Left ventricle myocardium inferior (tissue), 1 donor: Measurements from ENCODE around the gene PCDHA1. TPM values are rescaled to one million over a fixed set of nuclear protein-coding genes. Genes with fewer than 3 reads are reported as not detected.
A peak's percentile ranks its signal among the peaks of the same experiment; 100 is the strongest.
"Not testable (repeated sequence)": the region's sequence is repeated elsewhere in the genome, so short reads cannot be mapped to it uniquely, and the experiment has no call there.

Source experiments
- DNase-seq: peaks from one replicate; pipeline ENCODE4 v3.0.0-alpha.2; 2020
- H3K27ac ChIP-seq: fragments of 200-600 bp; replicated peaks from 2 replicates; pipeline ENCODE4 v1.8.0; 2021
- H3K27me3 ChIP-seq: fragments of 200-600 bp; 2 replicates; pipeline ENCODE4 v1.8.0; 2021; ENCODE audit warnings: low read depth
- H3K36me3 ChIP-seq: fragments of 200-600 bp; 2 replicates; pipeline ENCODE4 v1.8.0; 2021
- H3K4me1 ChIP-seq: fragments of 200-600 bp; 2 replicates; pipeline ENCODE4 v1.8.0; 2021
- H3K4me3 ChIP-seq: fragments of 200-600 bp; 2 replicates; pipeline ENCODE4 v1.8.0; 2021; ENCODE audit warnings: mild to moderate bottlenecking, moderate library complexity
- H3K9me3 ChIP-seq: fragments of 200-600 bp; replicated peaks from 2 replicates; pipeline ENCODE4 v1.8.0; 2021
- CTCF ChIP-seq: fragments of 200-600 bp; IDR thresholded peaks from 2 replicates; pipeline ENCODE4 v1.8.0; 2021; ENCODE audit warnings: antibody characterized with exemption, mild to moderate bottlenecking, borderline replicate concordance
- intact Hi-C: fragments of 100-400 bp; cut with micrococcal nuclease; formaldehyde crosslinking; loops from one replicate; pipeline ENCODE4 v1.11.0; 2022
- total RNA-seq: library from RNA; stranded (reverse); fragmentation: NEBNext Ultra II Directional; extraction: Animal tissue kit (Norgen Biotek cat#: 25700); gene quantifications from one replicate; pipeline ENCODE4 v1.2.1, GENCODE V29; 2021
- donor health status: DM: no; HTN: yes; CAD: no; lungs with severe emphysema.

The PCDHA1 gene
- total RNA-seq, 1 donor from 2014 or later, result not detected

DNA sequence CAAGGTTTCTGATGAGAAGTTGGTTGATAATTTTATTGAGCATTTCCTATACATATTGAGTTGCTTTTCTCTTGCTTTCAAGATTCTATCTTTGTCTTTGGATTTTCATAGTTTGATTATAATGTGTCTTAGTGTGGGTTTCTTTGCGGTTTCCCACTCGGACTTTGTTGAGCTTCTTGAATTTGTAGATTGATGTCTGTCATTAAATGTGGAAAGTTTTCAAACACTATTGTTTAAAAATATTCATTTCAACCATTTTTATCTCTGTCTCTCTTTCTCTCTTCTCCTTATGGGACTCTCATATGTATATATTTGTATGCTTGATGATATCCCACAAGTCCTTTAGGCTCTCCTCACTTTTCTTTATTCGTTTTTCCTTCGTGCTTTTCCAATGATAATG is 18.5 kb upstream of the PCDHA1 start:
- DNase-seq, result no peak
- no peak overlapping the region for H3K27ac ChIP-seq
- intact Hi-C loops, result no loop called here
- peaks cover 3% of the 10 kb centered on the region for H3K36me3 ChIP-seq
- no peaks in the 10 kb centered on the region for H3K27me3 ChIP-seq
- TF ChIP-seq CTCF, result no peak
- no peak overlapping the region for H3K4me3 ChIP-seq
- peaks cover 100% of the 10 kb centered on the region for H3K9me3 ChIP-seq
- H3K4me1 ChIP-seq, result no peaks in the 10 kb centered on the region

DNA sequence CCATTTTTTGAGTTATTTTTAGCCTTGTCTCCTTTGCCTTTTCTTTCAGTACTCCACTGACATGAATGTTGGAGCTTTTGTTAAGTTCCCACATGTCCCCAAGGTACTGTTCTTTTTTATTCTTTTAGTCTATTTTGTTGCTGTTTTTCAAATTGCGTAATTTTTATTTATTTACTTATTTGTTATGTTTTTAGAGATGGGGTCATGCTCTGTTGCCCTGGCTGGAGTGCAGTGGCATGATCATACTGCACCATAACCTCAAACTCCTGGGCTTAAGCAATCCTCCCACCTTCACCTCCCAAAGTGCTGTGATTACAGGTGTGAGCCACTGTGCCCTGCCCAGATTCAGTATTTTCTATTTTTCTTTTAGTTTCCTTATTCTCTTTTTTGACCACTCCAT is 5.4 kb upstream of the PCDHA1 start:
- Histone ChIP-seq H3K9me3 (peaks cover 100% of the 10 kb centered on the region), H3K4me1 (no peaks in the 10 kb centered on the region), H3K36me3 (no peaks in the 10 kb centered on the region), H3K27ac (no peak overlapping the region), H3K4me3 (no peak overlapping the region), H3K27me3 (peaks cover 25% of the 10 kb centered on the region)
- no peak for DNase-seq
- intact Hi-C loops, result no loop called here
- no peak for TF ChIP-seq CTCF

GRCh38 chr5:140787422-140787821 is 1.5 kb downstream of the PCDHA1 start:
- intact Hi-C loops, DNase-seq, H3K4me1 ChIP-seq, H3K36me3 ChIP-seq, H3K27ac ChIP-seq, H3K4me3 ChIP-seq: not testable (repeated sequence)
- peaks cover 72% of the 10 kb centered on the region for H3K27me3 ChIP-seq
- peaks cover 100% of the 10 kb centered on the region for H3K9me3 ChIP-seq

- intact Hi-C loops, H3K4me3 ChIP-seq, H3K36me3 ChIP-seq, H3K4me1 ChIP-seq, H3K27ac ChIP-seq, DNase-seq: not testable (repeated sequence)
- peaks cover 74% of the 10 kb centered on the region for H3K27me3 ChIP-seq
- H3K9me3 ChIP-seq, result peaks cover 100% of the 10 kb centered on the region
These were observed 2.0 kb downstream of the PCDHA1 start for GRCh38 chr5:140787849-140788504.

DNA sequence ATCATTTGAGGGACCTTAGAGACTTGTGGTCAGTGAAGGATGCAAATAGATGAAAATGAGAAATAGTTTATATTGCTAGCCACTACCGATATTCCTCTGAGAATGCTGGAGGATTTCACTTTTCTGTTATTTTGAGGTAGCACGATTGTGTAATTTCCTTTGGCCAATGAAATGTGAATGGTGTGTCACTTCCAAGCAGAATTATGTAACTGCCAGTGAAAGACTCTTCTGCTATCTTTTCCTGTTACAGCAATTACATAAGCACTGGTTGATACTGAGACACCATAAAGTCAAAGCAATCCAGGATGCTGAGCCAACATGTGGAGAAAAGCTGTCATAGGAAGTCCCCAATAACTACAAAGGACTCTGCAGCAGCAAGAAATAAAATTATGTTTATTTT is 5.1 kb downstream of the PCDHA1 start:
- peaks cover 70% of the 10 kb centered on the region for H3K27me3 ChIP-seq
- peaks cover 100% of the 10 kb centered on the region for H3K9me3 ChIP-seq
- intact Hi-C loops, result no loop called here
- DNase-seq, result no peak
- TF ChIP-seq CTCF, result no peak
- peaks cover 6% of the 10 kb centered on the region for H3K36me3 ChIP-seq
- H3K4me1 ChIP-seq, result no peaks in the 10 kb centered on the region
- H3K4me3 ChIP-seq, result no peak overlapping the region
- no peak overlapping the region for H3K27ac ChIP-seq

DNA sequence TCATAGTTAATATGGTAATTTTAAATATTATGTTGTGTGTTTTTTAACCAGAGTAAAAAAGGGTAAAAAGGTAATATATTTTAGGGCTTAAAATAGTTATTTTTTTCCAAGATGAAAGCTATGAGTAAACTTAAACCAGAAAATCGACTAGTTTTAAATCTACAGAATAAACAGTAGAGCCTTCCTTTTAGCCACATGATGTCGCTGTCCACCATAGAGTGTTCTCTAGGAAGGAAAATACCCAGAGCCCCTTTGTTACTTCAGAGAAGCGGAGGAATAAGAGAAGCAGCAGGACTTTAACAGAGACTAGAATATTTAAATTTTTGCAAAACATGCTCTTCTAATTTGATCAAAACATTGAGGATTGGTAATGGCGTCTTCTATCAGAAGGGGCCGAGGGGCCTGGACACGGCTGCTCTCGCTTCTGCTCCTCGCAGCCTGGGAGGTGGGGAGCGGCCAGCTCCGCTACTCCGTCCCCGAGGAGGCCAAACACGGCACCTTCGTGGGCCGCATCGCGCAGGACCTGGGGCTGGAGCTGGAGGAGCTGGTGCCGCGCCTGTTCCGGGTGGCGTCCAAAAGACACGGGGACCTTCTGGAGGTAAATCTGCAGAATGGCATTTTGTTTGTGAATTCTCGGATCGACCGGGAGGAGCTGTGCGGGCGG is 8.8 kb downstream of the PCDHA1 start, which contains the start of gene PCDHA2:
PCDHA2 (plus strand) TSS at position 258 of the 664 bp plus-strand sequence.
- no peaks in the 10 kb centered on the region for H3K4me1 ChIP-seq
- H3K27ac ChIP-seq, result no peak within 1 kb of the TSS
- intact Hi-C loops, result no loop called here
- no peaks in the 10 kb centered on the region for H3K36me3 ChIP-seq
- no peak for DNase-seq
- peaks cover 47% of the 10 kb centered on the region for H3K27me3 ChIP-seq
- H3K4me3 ChIP-seq, result peak within 1 kb of the TSS; percentile 37
- TF ChIP-seq CTCF, result peak; percentile 22
- H3K9me3 ChIP-seq, result peaks cover 90% of the 10 kb centered on the region
